GM12801 (cell line): Measurements from ENCODE around the gene TNFAIP8.

Experiments used
- TF ChIP-seq, protein P1 (sequence below): IDR thresholded peaks from one replicate; pipeline ENCODE4 v1.5.1; 2011; ENCODE audit warnings: control low read depth; ENCODE audit not compliant: insufficient read length; ENCODE audit errors: extremely low read depth

TNFAIP8 gene

DNA sequence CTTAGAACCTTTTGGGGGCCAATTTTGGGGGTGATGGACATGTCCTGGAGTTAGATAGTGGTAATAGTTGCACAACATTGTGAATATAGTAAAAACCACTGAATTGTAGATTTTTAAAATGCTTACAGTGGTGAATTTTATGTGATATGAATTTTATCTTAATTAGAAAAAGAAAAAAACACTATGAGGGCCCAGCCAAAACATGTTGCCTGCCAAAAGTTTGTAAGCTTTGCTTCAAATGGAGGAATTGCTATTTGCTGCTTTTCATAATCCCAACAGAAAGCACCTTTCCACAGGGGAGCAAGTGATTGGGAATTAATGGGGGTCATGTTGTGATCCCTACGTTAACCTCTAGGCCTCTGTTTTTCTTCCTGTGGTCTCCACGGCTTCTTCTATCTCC is 19.1 kb downstream of the TNFAIP8 start:
- TF ChIP-seq, protein P1, sequence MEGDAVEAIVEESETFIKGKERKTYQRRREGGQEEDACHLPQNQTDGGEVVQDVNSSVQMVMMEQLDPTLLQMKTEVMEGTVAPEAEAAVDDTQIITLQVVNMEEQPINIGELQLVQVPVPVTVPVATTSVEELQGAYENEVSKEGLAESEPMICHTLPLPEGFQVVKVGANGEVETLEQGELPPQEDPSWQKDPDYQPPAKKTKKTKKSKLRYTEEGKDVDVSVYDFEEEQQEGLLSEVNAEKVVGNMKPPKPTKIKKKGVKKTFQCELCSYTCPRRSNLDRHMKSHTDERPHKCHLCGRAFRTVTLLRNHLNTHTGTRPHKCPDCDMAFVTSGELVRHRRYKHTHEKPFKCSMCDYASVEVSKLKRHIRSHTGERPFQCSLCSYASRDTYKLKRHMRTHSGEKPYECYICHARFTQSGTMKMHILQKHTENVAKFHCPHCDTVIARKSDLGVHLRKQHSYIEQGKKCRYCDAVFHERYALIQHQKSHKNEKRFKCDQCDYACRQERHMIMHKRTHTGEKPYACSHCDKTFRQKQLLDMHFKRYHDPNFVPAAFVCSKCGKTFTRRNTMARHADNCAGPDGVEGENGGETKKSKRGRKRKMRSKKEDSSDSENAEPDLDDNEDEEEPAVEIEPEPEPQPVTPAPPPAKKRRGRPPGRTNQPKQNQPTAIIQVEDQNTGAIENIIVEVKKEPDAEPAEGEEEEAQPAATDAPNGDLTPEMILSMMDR = no peak

GRCh38 chr5:119377066-119377465 is 21.2 kb downstream of the TNFAIP8 start:
- TF ChIP-seq, protein P1 = no peak

- TF ChIP-seq, protein P1 = no peak
Observed at GRCh38 chr5:119378075-119378700, 22.4 kb downstream of the TNFAIP8 start.

GRCh38 chr5:119379096-119379495 is 23.3 kb downstream of the TNFAIP8 start:
- TF ChIP-seq, protein P1 = no peak

DNA sequence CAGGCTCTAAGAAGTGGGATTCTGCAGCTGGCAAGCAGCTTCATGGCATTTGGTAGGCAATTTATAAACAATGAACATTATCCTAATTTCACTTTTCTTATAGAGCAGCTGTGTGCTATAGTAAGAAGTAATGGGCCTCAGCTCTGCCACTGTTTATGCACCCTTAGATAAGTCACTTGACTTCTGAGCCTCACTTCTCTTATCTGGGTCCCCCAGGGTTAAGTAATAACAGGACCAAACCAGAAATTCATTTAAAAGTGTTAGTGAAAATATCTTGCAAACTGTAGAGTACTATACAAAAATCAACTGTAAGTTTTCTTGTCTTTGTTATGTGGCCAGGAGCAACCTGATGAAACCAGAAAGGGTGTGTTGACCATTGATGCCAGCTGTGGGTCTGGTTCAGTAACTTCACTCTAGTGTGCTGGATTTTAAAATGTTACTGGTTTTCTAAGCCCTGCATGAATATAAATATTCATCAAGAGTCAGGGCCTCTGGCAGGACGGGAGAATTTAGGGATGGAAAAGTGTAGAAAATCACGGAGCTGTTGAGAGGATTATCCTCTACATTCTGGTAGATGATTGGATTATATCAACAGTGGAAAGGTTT is 24.2 kb downstream of the TNFAIP8 start:
- TF ChIP-seq, protein P1 = no peak

GRCh38 chr5:119382169-119382568 is 26.4 kb downstream of the TNFAIP8 start:
- TF ChIP-seq, protein P1 = no peak

DNA sequence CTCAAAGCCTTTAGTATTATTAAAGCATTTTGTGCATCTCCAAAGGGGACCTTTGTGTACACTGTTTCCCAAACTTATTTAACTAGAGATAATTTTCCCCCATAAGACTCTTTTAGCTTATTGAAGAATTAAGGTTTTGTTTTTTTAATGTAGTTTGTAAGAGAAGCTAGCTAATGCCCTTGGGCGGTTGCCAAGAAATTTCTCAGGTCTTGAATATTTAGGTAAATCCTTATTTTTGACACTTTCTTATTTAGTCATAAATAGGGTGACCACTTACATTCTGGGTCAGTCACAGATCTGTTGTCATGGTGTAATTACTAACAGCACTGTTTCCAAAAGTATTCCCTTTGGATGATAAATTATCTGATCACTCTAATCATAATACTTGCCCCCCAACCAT is 27.2 kb downstream of the TNFAIP8 start:
- TF ChIP-seq, protein P1 = no peak
